ENCODE measurements around the gene XRN2.

DNA sequence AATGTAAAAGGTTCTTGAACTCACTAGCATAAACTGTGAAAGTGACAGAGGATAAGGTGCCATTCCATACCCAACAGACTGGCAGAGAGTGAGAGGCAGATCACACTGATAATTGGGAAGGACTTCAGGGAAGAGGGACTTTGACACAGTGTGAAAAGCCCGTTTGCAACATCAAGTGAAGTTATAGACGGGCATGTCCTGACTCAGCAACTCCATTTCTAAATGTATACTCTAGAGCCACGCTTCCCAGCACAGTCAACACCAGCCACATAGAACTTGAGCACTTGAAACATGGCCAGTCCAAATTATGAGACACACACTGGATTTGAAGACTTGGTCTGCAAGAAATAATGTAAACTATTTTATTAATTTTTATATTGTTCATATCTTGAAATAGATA, 45.9 kb upstream of the XRN2 start:
- TF ChIP-seq JUN (CRISPR knock-in tag; IDR thresholded peaks at IDR 0.05) (no peak), TCF7 (CRISPR knock-in tag; IDR thresholded peaks at IDR 0.05; ENCODE audit: low read depth) (no peak)
- TF ChIP-seq, protein P1, sequence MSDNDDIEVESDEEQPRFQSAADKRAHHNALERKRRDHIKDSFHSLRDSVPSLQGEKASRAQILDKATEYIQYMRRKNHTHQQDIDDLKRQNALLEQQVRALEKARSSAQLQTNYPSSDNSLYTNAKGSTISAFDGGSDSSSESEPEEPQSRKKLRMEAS (CRISPR knock-in tag; IDR thresholded peaks at IDR 0.05): no peak
- TF ChIP-seq, protein P2, sequence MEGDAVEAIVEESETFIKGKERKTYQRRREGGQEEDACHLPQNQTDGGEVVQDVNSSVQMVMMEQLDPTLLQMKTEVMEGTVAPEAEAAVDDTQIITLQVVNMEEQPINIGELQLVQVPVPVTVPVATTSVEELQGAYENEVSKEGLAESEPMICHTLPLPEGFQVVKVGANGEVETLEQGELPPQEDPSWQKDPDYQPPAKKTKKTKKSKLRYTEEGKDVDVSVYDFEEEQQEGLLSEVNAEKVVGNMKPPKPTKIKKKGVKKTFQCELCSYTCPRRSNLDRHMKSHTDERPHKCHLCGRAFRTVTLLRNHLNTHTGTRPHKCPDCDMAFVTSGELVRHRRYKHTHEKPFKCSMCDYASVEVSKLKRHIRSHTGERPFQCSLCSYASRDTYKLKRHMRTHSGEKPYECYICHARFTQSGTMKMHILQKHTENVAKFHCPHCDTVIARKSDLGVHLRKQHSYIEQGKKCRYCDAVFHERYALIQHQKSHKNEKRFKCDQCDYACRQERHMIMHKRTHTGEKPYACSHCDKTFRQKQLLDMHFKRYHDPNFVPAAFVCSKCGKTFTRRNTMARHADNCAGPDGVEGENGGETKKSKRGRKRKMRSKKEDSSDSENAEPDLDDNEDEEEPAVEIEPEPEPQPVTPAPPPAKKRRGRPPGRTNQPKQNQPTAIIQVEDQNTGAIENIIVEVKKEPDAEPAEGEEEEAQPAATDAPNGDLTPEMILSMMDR (IDR thresholded peaks at IDR 0.05): no peak
